Measurements from ENCODE around the gene GRIA2. TPM values are rescaled to one million over a fixed set of nuclear protein-coding genes. Genes with fewer than 3 reads are reported as not detected.
"Not testable (repeated sequence)": the region's sequence is repeated elsewhere in the genome, so short reads cannot be mapped to it uniquely, and the experiment has no call there.

GRIA2 gene
- total RNA-seq, 4 donors from 2014 or later = 0.76 TPM; not detected in 3

GRCh38 chr4:157246964-157247363 is 26.4 kb downstream of the GRIA2 start:
- Histone ChIP-seq H3K4me1 (no peaks in the 10 kb centered on the region), H3K4me3 (no peak overlapping the region), H3K27me3 (no peaks in the 10 kb centered on the region), H3K36me3 (no peaks in the 10 kb centered on the region), H3K27ac (no peak overlapping the region), H3K9me3 (no peaks in the 10 kb centered on the region)
- DNase-seq = no peak
- intact Hi-C loops (cut with DNase I) = no loop called here
- TF ChIP-seq POLR2A (IDR thresholded peaks at IDR 0.05) = no peak
- TF ChIP-seq, protein P1, sequence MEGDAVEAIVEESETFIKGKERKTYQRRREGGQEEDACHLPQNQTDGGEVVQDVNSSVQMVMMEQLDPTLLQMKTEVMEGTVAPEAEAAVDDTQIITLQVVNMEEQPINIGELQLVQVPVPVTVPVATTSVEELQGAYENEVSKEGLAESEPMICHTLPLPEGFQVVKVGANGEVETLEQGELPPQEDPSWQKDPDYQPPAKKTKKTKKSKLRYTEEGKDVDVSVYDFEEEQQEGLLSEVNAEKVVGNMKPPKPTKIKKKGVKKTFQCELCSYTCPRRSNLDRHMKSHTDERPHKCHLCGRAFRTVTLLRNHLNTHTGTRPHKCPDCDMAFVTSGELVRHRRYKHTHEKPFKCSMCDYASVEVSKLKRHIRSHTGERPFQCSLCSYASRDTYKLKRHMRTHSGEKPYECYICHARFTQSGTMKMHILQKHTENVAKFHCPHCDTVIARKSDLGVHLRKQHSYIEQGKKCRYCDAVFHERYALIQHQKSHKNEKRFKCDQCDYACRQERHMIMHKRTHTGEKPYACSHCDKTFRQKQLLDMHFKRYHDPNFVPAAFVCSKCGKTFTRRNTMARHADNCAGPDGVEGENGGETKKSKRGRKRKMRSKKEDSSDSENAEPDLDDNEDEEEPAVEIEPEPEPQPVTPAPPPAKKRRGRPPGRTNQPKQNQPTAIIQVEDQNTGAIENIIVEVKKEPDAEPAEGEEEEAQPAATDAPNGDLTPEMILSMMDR (IDR thresholded peaks at IDR 0.05) = no peak

GRCh38 chr4:157258165-157258564 is 37.6 kb downstream of the GRIA2 start:
- DNase-seq; H3K4me3 ChIP-seq; H3K4me1 ChIP-seq; intact Hi-C loops (cut with DNase I); H3K36me3 ChIP-seq; H3K27ac ChIP-seq; H3K27me3 ChIP-seq: not testable (repeated sequence)
- 78 to 87% methylated on average over 5 to 6 of the region's 6 CpGs for WGBS, 2 donors
- H3K9me3 ChIP-seq = peaks cover 0 to 12% (median 0%) of the 10 kb centered on the region in 3 donors

- Histone ChIP-seq H3K4me3 (no peak overlapping the region), H3K27me3 (no peaks in the 10 kb centered on the region), H3K9me3 (no peaks in the 10 kb centered on the region), H3K4me1 (no peaks in the 10 kb centered on the region), H3K36me3 (no peaks in the 10 kb centered on the region), H3K27ac (no peak overlapping the region)
- 35 to 46% methylated on average over 2 of the region's 2 CpGs for WGBS, 2 donors
- DNase-seq = no peak
- intact Hi-C loops (cut with DNase I) = no loop called here
- no peak for TF ChIP-seq POLR2A (IDR thresholded peaks at IDR 0.05)
- TF ChIP-seq, protein P1 (IDR thresholded peaks at IDR 0.05) = no peak
Observed at GRCh38 chr4:157265281-157265680, 44.8 kb downstream of the GRIA2 start.

- intact Hi-C loops (cut with DNase I) = no loop called here
- H3K36me3 ChIP-seq = no peaks in the 10 kb centered on the region
- H3K27me3 ChIP-seq = no peaks in the 10 kb centered on the region
- H3K4me1 ChIP-seq = no peaks in the 10 kb centered on the region
- no peak for DNase-seq
- no peak overlapping the region for H3K27ac ChIP-seq
- no peak overlapping the region for H3K4me3 ChIP-seq
- no peak for TF ChIP-seq POLR2A (IDR thresholded peaks at IDR 0.05)
- TF ChIP-seq, protein P1 (IDR thresholded peaks at IDR 0.05) = no peak
- WGBS, 2 donors = 70 to 74% methylated on average over 2 of the region's 2 CpGs
- no peaks in the 10 kb centered on the region for H3K9me3 ChIP-seq
Observed at GRCh38 chr4:157270108-157270507, 49.6 kb downstream of the GRIA2 start.

- Histone ChIP-seq H3K36me3 (no peaks in the 10 kb centered on the region), H3K27ac (no peak overlapping the region), H3K27me3 (no peaks in the 10 kb centered on the region), H3K4me3 (no peak overlapping the region), H3K9me3 (no peaks in the 10 kb centered on the region), H3K4me1 (no peaks in the 10 kb centered on the region)
- TF ChIP-seq POLR2A (IDR thresholded peaks at IDR 0.05) = no peak
- TF ChIP-seq, protein P1 (IDR thresholded peaks at IDR 0.05) = no peak
- intact Hi-C loops (cut with DNase I) = no loop called here
- WGBS, 2 donors = 74 to 81% methylated on average over 5 of the region's 5 CpGs
- no peak for DNase-seq
Observed at GRCh38 chr4:157270552-157270951, 50.0 kb downstream of the GRIA2 start.

- H3K36me3 ChIP-seq = no peaks in the 10 kb centered on the region
- no peak overlapping the region for H3K4me3 ChIP-seq
- 22 to 43% methylated on average over 1 of the region's 1 CpG for WGBS, 2 donors
- no peaks in the 10 kb centered on the region for H3K4me1 ChIP-seq
- TF ChIP-seq, protein P1 (IDR thresholded peaks at IDR 0.05) = no peak
- TF ChIP-seq POLR2A (IDR thresholded peaks at IDR 0.05) = no peak
- H3K9me3 ChIP-seq = no peaks in the 10 kb centered on the region
- intact Hi-C loops (cut with DNase I) = no loop called here
- H3K27ac ChIP-seq = no peak overlapping the region
- H3K27me3 ChIP-seq = no peaks in the 10 kb centered on the region
- DNase-seq = no peak
Observed at GRCh38 chr4:157271166-157271869, 50.8 kb downstream of the GRIA2 start.

Measured in esophagus squamous epithelium (tissue), 5 donors.